Mesendoderm (in vitro differentiated cells): ENCODE measurements around the gene IDE.
"Not testable (repeated sequence)": the region's sequence is repeated elsewhere in the genome, so short reads cannot be mapped to it uniquely, and the experiment has no call there.

ENCODE experiments used
- DNase-seq: peaks from one replicate; pipeline ENCODE4 v3.0.0; 2013
- H2AK5ac ChIP-seq: 2 replicates; pipeline ENCODE4 v1.6.1; 2013; ENCODE audit warnings: low read length, inconsistent platforms
- H2BK120ac ChIP-seq: 2 replicates; pipeline ENCODE4 v1.6.1; 2013; ENCODE audit warnings: low read depth, mild to moderate bottlenecking, low read length, moderate library complexity, mixed read lengths
- H2BK15ac ChIP-seq: replicated peaks from 2 replicates; pipeline ENCODE4 v1.6.1; 2013; ENCODE audit warnings: low read depth, mild to moderate bottlenecking, moderate library complexity
- H2BK5ac ChIP-seq: 2 replicates; pipeline ENCODE4 v1.6.1; 2013; ENCODE audit warnings: low read length, inconsistent platforms
- H3K18ac ChIP-seq: 2 replicates; pipeline ENCODE4 v1.6.1; 2013; ENCODE audit warnings: mild to moderate bottlenecking, low read length, mixed read lengths
- H3K23ac ChIP-seq: one replicate; pipeline ENCODE4 v1.6.1; 2013; ENCODE audit warnings: low read length
- H3K27ac ChIP-seq: 2 replicates; pipeline ENCODE4 v1.5.1; 2013; ENCODE audit warnings: low read depth, mild to moderate bottlenecking, inconsistent platforms, low read length, moderate library complexity
- H3K27me3 ChIP-seq: 2 replicates; pipeline ENCODE4 v1.6.1; 2013; ENCODE audit warnings: low read length, control low read depth, mild to moderate bottlenecking, inconsistent platforms; ENCODE audit not compliant: insufficient read depth, poor library complexity
- H3K36me3 ChIP-seq: 2 replicates; pipeline ENCODE4 v1.6.1; 2013; ENCODE audit warnings: low read length, inconsistent platforms; ENCODE audit not compliant: control insufficient read depth, insufficient read depth
- H3K4ac ChIP-seq: one replicate; pipeline ENCODE4 v1.6.1; 2013; ENCODE audit warnings: low read depth, mild to moderate bottlenecking, low read length, moderate library complexity
- H3K4me1 ChIP-seq: 2 replicates; pipeline ENCODE4 v1.6.1; 2013; ENCODE audit warnings: low read depth, low read length, inconsistent platforms; ENCODE audit not compliant: control insufficient read depth
- H3K4me2 ChIP-seq: 2 replicates; pipeline ENCODE4 v1.6.1; 2013; ENCODE audit warnings: low read length
- H3K4me3 ChIP-seq: 2 replicates; pipeline ENCODE4 v1.5.1; 2013; ENCODE audit warnings: mild to moderate bottlenecking, low read length
- H3K56ac ChIP-seq: one replicate; pipeline ENCODE4 v1.6.1; 2013; ENCODE audit warnings: low read length
- H3K79me1 ChIP-seq: 2 replicates; pipeline ENCODE4 v1.6.1; 2013; ENCODE audit warnings: low read length, inconsistent platforms
- H3K79me2 ChIP-seq: 2 replicates; pipeline ENCODE4 v1.6.1; 2013; ENCODE audit warnings: mild to moderate bottlenecking, low read length; ENCODE audit not compliant: control insufficient read depth, insufficient read depth
- H3K9ac ChIP-seq: 2 replicates; pipeline ENCODE4 v1.6.1; 2013; ENCODE audit warnings: low read length, inconsistent platforms
- H4K5ac ChIP-seq: one replicate; pipeline ENCODE4 v1.6.1; 2013; ENCODE audit warnings: low read length
- H4K8ac ChIP-seq: one replicate; pipeline ENCODE4 v1.6.1; 2013; ENCODE audit warnings: low read depth, mild to moderate bottlenecking, control low read depth, low read length, moderate library complexity
- WGBS: extraction: QIAGEN DNeasy Blood & Tissue Kit; methylation state at CpG from one replicate; pipeline ENCODE4 v1.1.7; 2013; ENCODE audit warnings: low lambda C conversion rate, missing lambda C conversion rate; ENCODE audit not compliant: insufficient coverage; ENCODE audit errors: extremely low coverage; 5-methylcytosine and 5-hydroxymethylcytosine counted together

The IDE gene

GRCh38 chr10:92569663-92570062 lies 4.2 kb downstream of the IDE start:
- H2BK15ac ChIP-seq, H3K4ac ChIP-seq, H3K27ac ChIP-seq, H3K4me2 ChIP-seq, H3K9ac ChIP-seq, DNase-seq, H3K36me3 ChIP-seq, H3K18ac ChIP-seq, H3K23ac ChIP-seq, H3K4me3 ChIP-seq, H3K4me1 ChIP-seq, H2AK5ac ChIP-seq, H4K8ac ChIP-seq, H2BK120ac ChIP-seq, H2BK5ac ChIP-seq, H3K56ac ChIP-seq, H3K27me3 ChIP-seq, H4K5ac ChIP-seq: not testable (repeated sequence)
- Histone ChIP-seq H3K79me2 (peaks cover 22% of the 10 kb centered on the region), H3K79me1 (peaks cover 15% of the 10 kb centered on the region)
- no CpG with 5 or more reads among the region's 5 CpGs for WGBS

- no CpG with 5 or more reads among the region's 2 CpGs for WGBS
- Histone ChIP-seq H3K27me3 (no peaks in the 10 kb centered on the region), H2BK120ac (no peak overlapping the region), H3K4me1 (peaks cover 4% of the 10 kb centered on the region), H4K8ac (no peak overlapping the region), H3K23ac (no peak overlapping the region), H4K5ac (no peak overlapping the region), H2BK15ac (no peak overlapping the region), H3K27ac (no peak overlapping the region), H3K79me2 (peaks cover 22% of the 10 kb centered on the region), H3K4me2 (no peak overlapping the region), H3K36me3 (no peaks in the 10 kb centered on the region), H3K4me3 (no peak overlapping the region), H2AK5ac (no peak overlapping the region), H3K18ac (no peak overlapping the region), H3K4ac (no peak overlapping the region), H2BK5ac (no peak overlapping the region), H3K9ac (no peak overlapping the region), H3K79me1 (peaks cover 15% of the 10 kb centered on the region), H3K56ac (no peak overlapping the region)
- no peak for DNase-seq
Measured at GRCh38 chr10:92569071-92569470, 4.8 kb downstream of the IDE start.

GRCh38 chr10:92567952-92568600 lies 5.8 kb downstream of the IDE start:
- Histone ChIP-seq H2AK5ac (no peak overlapping the region), H3K79me2 (peaks cover 22% of the 10 kb centered on the region), H4K8ac (no peak overlapping the region), H3K56ac (no peak overlapping the region), H3K4me3 (no peak overlapping the region), H3K18ac (no peak overlapping the region), H3K9ac (no peak overlapping the region), H3K23ac (no peak overlapping the region), H2BK5ac (no peak overlapping the region), H3K27me3 (no peaks in the 10 kb centered on the region), H3K4ac (no peak overlapping the region), H3K79me1 (peaks cover 15% of the 10 kb centered on the region), H3K4me1 (peaks cover 4% of the 10 kb centered on the region), H3K27ac (no peak overlapping the region), H2BK120ac (no peak overlapping the region), H2BK15ac (no peak overlapping the region), H4K5ac (no peak overlapping the region), H3K36me3 (no peaks in the 10 kb centered on the region), H3K4me2 (no peak overlapping the region)
- no CpG with 5 or more reads among the region's 4 CpGs for WGBS
- peak; percentile 75 for DNase-seq

- Histone ChIP-seq H3K27me3 (no peaks in the 10 kb centered on the region), H2BK5ac (no peak overlapping the region), H2BK120ac (no peak overlapping the region), H3K4me2 (no peak overlapping the region), H3K4ac (no peak overlapping the region), H4K5ac (no peak overlapping the region), H3K56ac (no peak overlapping the region), H3K4me3 (no peak overlapping the region), H2BK15ac (no peak overlapping the region), H3K79me2 (peaks cover 7% of the 10 kb centered on the region), H3K9ac (no peak overlapping the region), H3K36me3 (no peaks in the 10 kb centered on the region), H3K27ac (no peak overlapping the region), H4K8ac (no peak overlapping the region), H3K4me1 (no peaks in the 10 kb centered on the region), H3K79me1 (peaks cover 8% of the 10 kb centered on the region), H3K23ac (no peak overlapping the region), H2AK5ac (no peak overlapping the region), H3K18ac (no peak overlapping the region)
- DNase-seq: no peak
Measured at GRCh38 chr10:92562424-92562823, 11.5 kb downstream of the IDE start.

GRCh38 chr10:92559046-92559445 lies 14.8 kb downstream of the IDE start:
- H3K4me2 ChIP-seq: no peak overlapping the region
- WGBS: no CpG with 5 or more reads among the region's 4 CpGs

GRCh38 chr10:92553959-92554358 lies 19.9 kb downstream of the IDE start:
- H3K27ac ChIP-seq: no peak overlapping the region
- H2BK120ac ChIP-seq: no peak overlapping the region
- H3K4me3 ChIP-seq: no peak overlapping the region
- H3K4ac ChIP-seq: no peak overlapping the region
- no peak overlapping the region for H2BK15ac ChIP-seq
- H4K5ac ChIP-seq: no peak overlapping the region
- no peak overlapping the region for H4K8ac ChIP-seq
- H3K23ac ChIP-seq: no peak overlapping the region
- WGBS: no CpG with 5 or more reads among the region's 2 CpGs
- no peak overlapping the region for H3K18ac ChIP-seq
- no peak overlapping the region for H3K9ac ChIP-seq
- H3K4me1 ChIP-seq: no peaks in the 10 kb centered on the region
- H3K27me3 ChIP-seq: no peaks in the 10 kb centered on the region
- H3K79me2 ChIP-seq: no peaks in the 10 kb centered on the region
- no peak overlapping the region for H2AK5ac ChIP-seq
- peaks cover 2% of the 10 kb centered on the region for H3K79me1 ChIP-seq
- no peak overlapping the region for H2BK5ac ChIP-seq
- H3K36me3 ChIP-seq: no peaks in the 10 kb centered on the region
- H3K56ac ChIP-seq: no peak overlapping the region
- DNase-seq: no peak
- H3K4me2 ChIP-seq: no peak overlapping the region

More at GRCh38 chr10:92559046-92559445, 14.8 kb downstream of the IDE start:
- no peak overlapping the region for H4K8ac ChIP-seq
- H3K79me1 ChIP-seq: peaks cover 3% of the 10 kb centered on the region
- no peak overlapping the region for H2BK15ac ChIP-seq
- peaks cover 2% of the 10 kb centered on the region for H3K79me2 ChIP-seq
- no peak overlapping the region for H2BK5ac ChIP-seq
- H3K4me1 ChIP-seq: no peaks in the 10 kb centered on the region
- no peak overlapping the region for H3K56ac ChIP-seq
- DNase-seq: no peak
- H4K5ac ChIP-seq: no peak overlapping the region
- no peak overlapping the region for H3K23ac ChIP-seq
- no peak overlapping the region for H3K27ac ChIP-seq
- no peak overlapping the region for H3K18ac ChIP-seq
- no peak overlapping the region for H2BK120ac ChIP-seq
- no peak overlapping the region for H3K4me3 ChIP-seq
- no peaks in the 10 kb centered on the region for H3K27me3 ChIP-seq
- no peaks in the 10 kb centered on the region for H3K36me3 ChIP-seq
- H3K9ac ChIP-seq: no peak overlapping the region
- no peak overlapping the region for H2AK5ac ChIP-seq
- H3K4ac ChIP-seq: no peak overlapping the region
